ENCODE measurements around the gene CYSTM1. TPM values are rescaled to one million over a fixed set of nuclear protein-coding genes. Genes with fewer than 3 reads are reported as not detected.
A peak's percentile ranks its signal among the peaks of the same experiment; 100 is the strongest.

CYSTM1 gene
- polyA plus RNA-seq, 2 donors = 6.7 to 13.4 TPM

DNA sequence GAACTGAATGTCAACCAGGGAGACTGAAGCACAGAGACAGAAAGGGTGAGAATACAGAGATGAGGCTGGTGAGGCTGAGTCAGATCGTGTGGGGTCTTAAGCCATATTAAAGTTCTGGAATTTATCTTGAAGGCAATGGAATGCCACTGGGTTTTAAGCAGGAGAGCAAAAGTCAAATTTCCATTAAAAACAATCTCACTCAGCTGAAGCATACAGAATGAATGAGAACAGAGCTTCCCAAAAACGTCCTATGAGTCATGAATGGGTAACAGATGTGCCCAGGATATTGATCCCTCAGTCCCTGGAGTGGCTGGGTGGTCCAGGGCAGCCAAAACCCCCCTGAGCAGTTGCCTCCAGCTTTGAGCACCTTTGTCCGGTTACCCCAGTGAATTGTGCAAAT is 83.0 kb downstream of the CYSTM1 start:
- no peak overlapping the region for H3K27ac ChIP-seq (ENCODE audit: low read depth in 2 of 2, low read length in 1 of 2)
- H3K4me3 ChIP-seq (ENCODE audit: low read depth in 1 of 2, low read length in 2 of 2) = no peak overlapping the region
- H3K27me3 ChIP-seq (ENCODE audit: control insufficient read depth in 1 of 2, insufficient read depth in 2 of 2, low read length in 2 of 2) = no peaks in the 10 kb centered on the region
- no peaks in the 10 kb centered on the region for H3K9me3 ChIP-seq (ENCODE audit: control insufficient read depth in 2 of 2, insufficient read depth in 1 of 2, low read depth in 1 of 2, low read length in 1 of 2)
- peaks cover 2 to 9% of the 10 kb centered on the region in 2 donors for H3K4me1 ChIP-seq (ENCODE audit: control insufficient read depth in 2 of 2, insufficient read depth in 2 of 2, low read length in 1 of 2)
- H3K36me3 ChIP-seq (ENCODE audit: control insufficient read depth in 2 of 2, insufficient read depth in 2 of 2, low read length in 1 of 2) = no peaks in the 10 kb centered on the region
- WGBS, 2 donors = 70 to 76% methylated on average over 3 of the region's 3 CpGs

- WGBS, 2 donors = 94 to 97% methylated on average over 4 of the region's 4 CpGs
- no peaks in the 10 kb centered on the region for H3K9me3 ChIP-seq (ENCODE audit: control insufficient read depth in 2 of 2, insufficient read depth in 1 of 2, low read depth in 1 of 2, low read length in 1 of 2)
- H3K27me3 ChIP-seq (ENCODE audit: control insufficient read depth in 1 of 2, insufficient read depth in 2 of 2, low read length in 2 of 2) = no peaks in the 10 kb centered on the region
- no peak overlapping the region for H3K27ac ChIP-seq (ENCODE audit: low read depth in 2 of 2, low read length in 1 of 2)
- H3K4me1 ChIP-seq (ENCODE audit: control insufficient read depth in 2 of 2, insufficient read depth in 2 of 2, low read length in 1 of 2) = peaks cover 0 to 6% of the 10 kb centered on the region in 2 donors
- no peak overlapping the region for H3K4me3 ChIP-seq (ENCODE audit: low read depth in 1 of 2, low read length in 2 of 2)
- no peaks in the 10 kb centered on the region for H3K36me3 ChIP-seq (ENCODE audit: control insufficient read depth in 2 of 2, insufficient read depth in 2 of 2, low read length in 1 of 2)
Measured at GRCh38 chr5:140258873-140259272, 83.9 kb downstream of the CYSTM1 start.

- H3K9me3 ChIP-seq (ENCODE audit: control insufficient read depth in 2 of 2, insufficient read depth in 1 of 2, low read depth in 1 of 2, low read length in 1 of 2) = no peaks in the 10 kb centered on the region
- H3K27ac ChIP-seq (ENCODE audit: low read depth in 2 of 2, low read length in 1 of 2) = no peak overlapping the region
- H3K36me3 ChIP-seq (ENCODE audit: control insufficient read depth in 2 of 2, insufficient read depth in 2 of 2, low read length in 1 of 2) = no peaks in the 10 kb centered on the region
- 77 to 78% methylated on average over 2 of the region's 2 CpGs for WGBS, 2 donors
- H3K27me3 ChIP-seq (ENCODE audit: control insufficient read depth in 1 of 2, insufficient read depth in 2 of 2, low read length in 2 of 2) = no peaks in the 10 kb centered on the region
- H3K4me3 ChIP-seq (ENCODE audit: low read depth in 1 of 2, low read length in 2 of 2) = no peak overlapping the region
- H3K4me1 ChIP-seq (ENCODE audit: control insufficient read depth in 2 of 2, insufficient read depth in 2 of 2, low read length in 1 of 2) = peaks cover 0 to 3% of the 10 kb centered on the region in 2 donors
Measured at GRCh38 chr5:140259500-140259899, 84.5 kb downstream of the CYSTM1 start.

DNA sequence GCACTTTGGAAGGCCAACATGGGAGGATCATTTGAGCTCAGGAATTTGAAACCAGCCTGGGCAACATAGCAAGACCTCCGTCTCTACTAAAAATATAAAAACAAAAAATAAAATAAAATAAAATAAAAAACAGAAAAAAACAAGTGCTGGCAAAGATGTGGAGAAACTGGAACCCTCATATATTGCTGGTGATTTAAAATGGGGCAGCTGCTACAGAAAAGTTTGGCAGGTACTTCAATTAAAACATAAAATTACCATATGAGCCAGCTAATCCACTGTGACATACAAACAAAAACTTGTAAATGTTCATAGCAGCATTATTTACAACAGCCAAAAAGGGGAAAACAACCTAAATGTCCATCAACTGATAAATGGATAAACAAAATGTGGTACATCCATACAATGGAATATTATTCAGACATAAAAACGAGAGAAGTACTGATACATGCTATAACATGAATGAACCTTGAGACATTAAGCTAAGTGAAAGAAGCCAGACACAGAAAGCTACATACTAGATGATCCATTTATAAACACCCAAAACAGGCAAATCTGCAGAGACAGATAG is 85.2 kb downstream of the CYSTM1 start:
- peaks cover 0 to 2% of the 10 kb centered on the region in 2 donors for H3K4me1 ChIP-seq (ENCODE audit: control insufficient read depth in 2 of 2, insufficient read depth in 2 of 2, low read length in 1 of 2)
- no peaks in the 10 kb centered on the region for H3K36me3 ChIP-seq (ENCODE audit: control insufficient read depth in 2 of 2, insufficient read depth in 2 of 2, low read length in 1 of 2)
- no peak overlapping the region for H3K4me3 ChIP-seq (ENCODE audit: low read depth in 1 of 2, low read length in 2 of 2)
- no peaks in the 10 kb centered on the region for H3K27me3 ChIP-seq (ENCODE audit: control insufficient read depth in 1 of 2, insufficient read depth in 2 of 2, low read length in 2 of 2)
- WGBS, 2 donors = 96 to 97% methylated on average over 2 of the region's 2 CpGs
- no peaks in the 10 kb centered on the region for H3K9me3 ChIP-seq (ENCODE audit: control insufficient read depth in 2 of 2, insufficient read depth in 1 of 2, low read depth in 1 of 2, low read length in 1 of 2)
- H3K27ac ChIP-seq (ENCODE audit: low read depth in 2 of 2, low read length in 1 of 2) = no peak overlapping the region

GRCh38 chr5:140261403-140262171 is 86.6 kb downstream of the CYSTM1 start:
- H3K27me3 ChIP-seq (ENCODE audit: control insufficient read depth in 1 of 2, insufficient read depth in 2 of 2, low read length in 2 of 2) = no peaks in the 10 kb centered on the region
- H3K36me3 ChIP-seq (ENCODE audit: control insufficient read depth in 2 of 2, insufficient read depth in 2 of 2, low read length in 1 of 2) = no peaks in the 10 kb centered on the region
- 26 to 28% methylated on average over 8 of the region's 8 CpGs for WGBS, 2 donors
- H3K9me3 ChIP-seq (ENCODE audit: control insufficient read depth in 2 of 2, insufficient read depth in 1 of 2, low read depth in 1 of 2, low read length in 1 of 2) = no peaks in the 10 kb centered on the region
- no peak overlapping the region for H3K4me3 ChIP-seq (ENCODE audit: low read depth in 1 of 2, low read length in 2 of 2)
- H3K27ac ChIP-seq (ENCODE audit: low read depth in 2 of 2, low read length in 1 of 2) = peak overlapping the region in 1 of 2 donors; percentile 49
- H3K4me1 ChIP-seq (ENCODE audit: control insufficient read depth in 2 of 2, insufficient read depth in 2 of 2, low read length in 1 of 2) = peaks cover 0 to 2% of the 10 kb centered on the region in 2 donors

DNA sequence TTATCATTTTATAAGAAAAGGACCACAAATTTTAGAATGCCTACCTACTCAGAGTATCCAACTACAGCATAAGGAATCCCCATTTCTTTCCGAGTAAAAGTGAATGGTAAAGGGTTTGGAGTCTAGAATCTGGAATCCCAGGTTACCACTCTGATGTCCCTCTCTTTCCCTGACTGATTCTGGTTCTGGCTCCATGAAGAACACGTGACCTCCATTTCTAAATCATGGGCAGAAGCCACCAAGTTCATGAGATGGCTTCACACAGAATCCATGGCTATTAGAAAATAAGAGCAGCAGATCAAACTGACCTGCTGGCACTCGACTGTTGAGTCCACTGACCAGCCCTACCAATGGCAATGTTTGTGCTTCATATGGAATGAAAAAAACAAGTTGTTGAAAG is 87.2 kb downstream of the CYSTM1 start:
- Histone ChIP-seq H3K36me3 (ENCODE audit: control insufficient read depth in 2 of 2, insufficient read depth in 2 of 2, low read length in 1 of 2) (no peaks in the 10 kb centered on the region), H3K4me3 (ENCODE audit: low read depth in 1 of 2, low read length in 2 of 2) (no peak overlapping the region), H3K27me3 (ENCODE audit: control insufficient read depth in 1 of 2, insufficient read depth in 2 of 2, low read length in 2 of 2) (no peaks in the 10 kb centered on the region), H3K4me1 (ENCODE audit: control insufficient read depth in 2 of 2, insufficient read depth in 2 of 2, low read length in 1 of 2) (peaks cover 0 to 2% of the 10 kb centered on the region in 2 donors), H3K27ac (ENCODE audit: low read depth in 2 of 2, low read length in 1 of 2) (no peak overlapping the region), H3K9me3 (ENCODE audit: control insufficient read depth in 2 of 2, insufficient read depth in 1 of 2, low read depth in 1 of 2, low read length in 1 of 2) (no peaks in the 10 kb centered on the region)
- 78 to 82% methylated on average over 3 of the region's 3 CpGs for WGBS, 2 donors

GRCh38 chr5:140262839-140263238 is 87.9 kb downstream of the CYSTM1 start:
- Histone ChIP-seq H3K4me3 (ENCODE audit: low read depth in 1 of 2, low read length in 2 of 2) (no peak overlapping the region), H3K36me3 (ENCODE audit: control insufficient read depth in 2 of 2, insufficient read depth in 2 of 2, low read length in 1 of 2) (no peaks in the 10 kb centered on the region), H3K27ac (ENCODE audit: low read depth in 2 of 2, low read length in 1 of 2) (no peak overlapping the region), H3K4me1 (ENCODE audit: control insufficient read depth in 2 of 2, insufficient read depth in 2 of 2, low read length in 1 of 2) (peaks cover 0 to 2% of the 10 kb centered on the region in 2 donors), H3K27me3 (ENCODE audit: control insufficient read depth in 1 of 2, insufficient read depth in 2 of 2, low read length in 2 of 2) (no peaks in the 10 kb centered on the region), H3K9me3 (ENCODE audit: control insufficient read depth in 2 of 2, insufficient read depth in 1 of 2, low read depth in 1 of 2, low read length in 1 of 2) (no peaks in the 10 kb centered on the region)
- WGBS, 2 donors = 89 to 91% methylated on average over 3 of the region's 3 CpGs

- 93 to 100% methylated on average over 1 of the region's 1 CpG for WGBS, 2 donors
- H3K4me1 ChIP-seq (ENCODE audit: control insufficient read depth in 2 of 2, insufficient read depth in 2 of 2, low read length in 1 of 2) = peaks cover 0 to 2% of the 10 kb centered on the region in 2 donors
- no peaks in the 10 kb centered on the region for H3K27me3 ChIP-seq (ENCODE audit: control insufficient read depth in 1 of 2, insufficient read depth in 2 of 2, low read length in 2 of 2)
- no peak overlapping the region for H3K4me3 ChIP-seq (ENCODE audit: low read depth in 1 of 2, low read length in 2 of 2)
- H3K36me3 ChIP-seq (ENCODE audit: control insufficient read depth in 2 of 2, insufficient read depth in 2 of 2, low read length in 1 of 2) = no peaks in the 10 kb centered on the region
- H3K9me3 ChIP-seq (ENCODE audit: control insufficient read depth in 2 of 2, insufficient read depth in 1 of 2, low read depth in 1 of 2, low read length in 1 of 2) = no peaks in the 10 kb centered on the region
- H3K27ac ChIP-seq (ENCODE audit: low read depth in 2 of 2, low read length in 1 of 2) = no peak overlapping the region
Measured at GRCh38 chr5:140265845-140266244, 90.9 kb downstream of the CYSTM1 start.

DNA sequence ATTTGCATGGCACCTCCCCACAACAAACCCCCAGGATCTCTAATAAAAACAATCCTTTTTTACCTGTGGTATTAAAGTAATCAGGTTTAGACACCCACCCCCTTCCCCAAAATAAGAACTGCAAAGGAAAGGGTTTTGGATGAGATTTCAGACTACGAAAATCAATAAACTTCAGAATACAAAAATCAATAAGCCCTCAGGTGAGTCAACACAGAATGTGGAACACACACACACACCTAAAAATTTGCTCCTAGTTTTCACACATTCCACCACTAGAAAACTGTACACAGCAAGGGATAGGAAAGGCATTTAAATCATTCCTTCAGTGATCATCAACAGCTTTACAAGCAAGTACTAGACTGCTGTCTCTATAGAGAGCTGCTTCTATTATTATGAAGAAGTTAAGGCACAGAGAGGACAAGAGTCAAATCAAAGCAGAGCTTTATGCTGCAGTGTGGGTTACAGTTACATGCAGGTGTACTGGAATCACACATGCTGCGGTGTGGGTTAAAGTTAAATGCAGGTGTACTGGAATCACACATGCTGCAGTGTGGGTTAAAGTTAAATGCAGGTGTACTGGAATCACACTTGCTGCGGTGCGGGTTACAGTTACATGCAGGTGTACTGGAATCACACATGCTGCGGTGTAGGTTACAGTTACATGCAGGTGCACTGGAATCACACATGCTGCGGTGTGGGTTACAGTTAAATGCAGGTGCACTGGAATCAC is 91.6 kb downstream of the CYSTM1 start:
- Histone ChIP-seq H3K4me1 (ENCODE audit: control insufficient read depth in 2 of 2, insufficient read depth in 2 of 2, low read length in 1 of 2) (peaks cover 0 to 2% of the 10 kb centered on the region in 2 donors), H3K4me3 (ENCODE audit: low read depth in 1 of 2, low read length in 2 of 2) (no peak overlapping the region), H3K27me3 (ENCODE audit: control insufficient read depth in 1 of 2, insufficient read depth in 2 of 2, low read length in 2 of 2) (no peaks in the 10 kb centered on the region), H3K27ac (ENCODE audit: low read depth in 2 of 2, low read length in 1 of 2) (no peak overlapping the region), H3K9me3 (ENCODE audit: control insufficient read depth in 2 of 2, insufficient read depth in 1 of 2, low read depth in 1 of 2, low read length in 1 of 2) (no peaks in the 10 kb centered on the region), H3K36me3 (ENCODE audit: control insufficient read depth in 2 of 2, insufficient read depth in 2 of 2, low read length in 1 of 2) (no peaks in the 10 kb centered on the region)
- WGBS, 2 donors = 72 to 94% methylated on average over 6 of the region's 6 CpGs

Data from esophagus (tissue), 2 donors.